NCI-H1417 treated with DMSO at 0.1 percent for 48 hours (cell line): ENCODE data around the gene TRPC5OS.

Experiments used
- DNase-seq: peaks from one replicate; lab custom pipeline; 2025; lab: John Stamatoyannopoulos, UW

The TRPC5OS gene

DNA sequence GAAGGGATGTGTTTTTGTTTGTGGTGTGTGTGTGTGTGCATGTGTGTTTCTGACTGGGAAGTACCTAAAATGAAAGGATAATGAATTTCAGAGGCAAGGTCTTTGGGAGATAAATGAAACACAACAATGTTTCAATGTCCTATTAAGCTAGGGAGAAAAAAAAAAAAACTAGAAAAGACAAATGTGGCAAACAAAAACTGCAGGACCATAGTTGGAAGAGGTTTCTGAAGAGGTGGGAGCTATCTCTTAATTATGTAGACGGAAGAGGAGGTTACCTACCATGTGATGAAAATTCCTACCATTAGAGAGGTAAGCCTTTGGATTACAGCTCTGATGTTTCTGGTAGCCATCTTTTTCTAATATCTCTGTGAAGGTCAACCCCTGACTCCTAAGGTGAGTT, at the start of gene TRPC5OS:
TRPC5OS (plus strand) TSS at position 301 of the 400 bp plus-strand sequence. CDS start 25,669 bp downstream, outside the sequence.
- DNase-seq = no peak

DNA sequence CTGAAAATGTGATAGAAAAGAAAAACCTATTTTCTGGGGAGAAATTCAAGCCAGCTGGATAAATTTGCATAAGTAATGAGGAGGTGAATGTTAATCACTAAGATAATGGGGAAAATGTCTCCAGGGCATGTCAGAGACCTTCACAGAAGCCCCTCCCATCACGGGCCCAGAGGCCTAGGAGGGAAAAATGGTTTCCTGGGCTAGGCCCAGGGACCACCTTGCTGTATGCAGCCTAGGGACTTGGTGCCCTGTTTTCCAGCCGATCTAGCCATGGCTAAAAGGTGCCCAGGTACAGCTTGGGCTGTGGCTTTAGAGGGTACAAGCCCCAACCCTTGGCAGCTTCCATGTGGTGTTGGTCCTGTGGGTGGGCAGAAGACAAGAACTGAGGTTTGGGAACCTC, 46.6 kb upstream of the TRPC5OS start:
- no peak for DNase-seq

DNA sequence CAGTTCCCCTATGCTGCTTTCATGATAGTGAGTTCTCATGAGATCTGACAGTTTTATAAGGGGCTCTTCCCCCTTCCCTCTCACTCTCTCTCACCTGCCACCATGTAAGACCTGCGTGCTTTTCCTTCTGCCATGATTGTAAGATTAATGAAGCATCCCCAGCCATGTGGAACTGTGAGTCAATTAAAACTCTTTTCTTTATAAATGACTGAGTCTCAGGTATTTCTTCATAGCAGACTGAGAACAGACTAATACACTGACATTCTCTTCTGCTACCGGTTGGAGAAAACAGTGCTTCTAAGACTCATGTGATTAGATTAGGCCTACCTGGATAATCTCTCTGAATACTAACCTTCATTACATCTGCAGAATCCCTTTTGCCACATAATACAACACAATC, 45.4 kb upstream of the TRPC5OS start:
- no peak for DNase-seq

DNA sequence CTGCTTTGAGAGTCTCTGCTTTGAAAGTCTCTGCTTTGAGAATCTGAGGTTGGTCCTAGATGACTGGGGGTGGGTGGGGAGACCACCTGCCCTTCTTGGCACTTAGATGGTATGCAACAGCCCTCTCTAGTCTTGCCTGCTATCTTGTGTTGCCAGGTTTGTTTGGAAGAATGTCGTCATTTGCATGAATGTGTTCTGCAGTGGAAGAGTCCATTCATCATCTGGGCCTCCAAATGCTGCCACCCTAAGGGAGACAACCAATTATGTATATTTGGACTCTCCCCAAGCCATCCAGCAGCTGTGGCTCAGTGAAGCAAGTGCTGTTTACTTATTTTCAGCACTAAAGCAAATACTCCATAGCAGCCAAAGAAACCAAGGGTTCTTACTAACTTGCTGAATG, 44.6 kb upstream of the TRPC5OS start:
- no peak for DNase-seq

DNA sequence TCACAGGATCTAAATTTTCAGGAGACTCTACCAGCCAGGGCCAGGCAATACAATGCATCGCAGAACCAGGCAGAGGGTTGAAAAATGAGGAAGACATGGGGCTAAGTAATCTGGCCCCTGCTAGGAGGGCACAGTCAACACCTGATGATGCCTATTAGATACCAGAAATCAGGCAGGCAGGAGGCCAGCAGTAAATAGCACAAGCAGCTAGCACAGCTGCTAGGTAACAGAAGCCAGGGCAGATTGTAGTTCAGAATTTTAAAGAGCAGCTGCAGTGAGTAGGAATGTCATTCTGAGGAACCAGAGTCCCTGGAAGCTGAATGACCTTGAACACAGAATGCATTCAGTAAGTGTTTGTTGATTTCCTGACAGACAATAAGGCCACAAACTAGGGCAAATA, 38.8 kb upstream of the TRPC5OS start:
- no peak for DNase-seq

DNA sequence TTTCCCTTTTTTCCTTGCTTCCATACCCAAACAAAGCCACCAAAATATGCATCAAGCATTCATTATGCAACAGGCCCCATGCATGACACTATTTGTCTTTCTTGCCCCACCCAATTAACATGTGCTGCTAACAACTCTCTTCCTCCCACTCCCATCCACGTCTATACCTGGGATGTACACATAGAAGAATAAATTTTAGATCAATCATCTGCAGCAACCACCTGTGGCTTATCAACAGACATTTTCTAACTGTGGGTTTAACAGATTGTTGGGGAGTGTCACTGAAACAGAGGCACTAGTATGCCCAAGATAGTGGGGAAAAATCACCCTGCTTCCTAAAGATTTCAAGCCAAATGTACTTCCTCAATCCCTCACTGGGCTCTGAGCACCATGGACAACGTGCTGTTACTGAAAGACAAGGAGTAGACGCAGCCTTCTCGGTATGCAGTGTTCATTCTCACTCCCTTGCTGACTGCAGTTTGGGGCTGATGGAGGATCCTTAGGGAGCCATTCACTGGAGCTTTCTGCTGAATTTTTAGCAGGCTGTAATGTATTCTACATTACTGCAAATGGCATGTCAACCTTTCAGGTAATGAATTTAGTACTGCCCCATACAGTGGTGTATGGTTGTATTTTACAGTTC, 28.4 kb upstream of the TRPC5OS start:
- no peak for DNase-seq

DNA sequence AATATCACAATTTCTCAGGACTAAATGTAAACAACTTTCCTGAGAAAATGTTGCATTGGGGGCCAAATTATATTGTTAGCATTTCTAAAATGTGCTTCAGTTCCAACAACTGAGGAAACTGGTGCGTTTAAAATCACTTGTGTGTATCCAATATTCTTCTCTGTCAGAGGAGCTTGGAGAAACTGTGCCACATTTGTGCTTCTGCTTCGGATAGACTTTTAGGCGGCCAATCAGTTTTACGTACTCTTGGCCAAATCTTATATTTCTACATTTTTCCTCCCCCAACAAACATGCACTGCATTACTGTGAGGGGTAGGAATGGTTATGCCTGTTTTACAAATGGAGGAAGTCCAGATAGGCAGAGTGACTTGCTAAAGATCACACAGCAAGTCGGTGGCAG, 27.4 kb upstream of the TRPC5OS start:
- DNase-seq = no peak

DNA sequence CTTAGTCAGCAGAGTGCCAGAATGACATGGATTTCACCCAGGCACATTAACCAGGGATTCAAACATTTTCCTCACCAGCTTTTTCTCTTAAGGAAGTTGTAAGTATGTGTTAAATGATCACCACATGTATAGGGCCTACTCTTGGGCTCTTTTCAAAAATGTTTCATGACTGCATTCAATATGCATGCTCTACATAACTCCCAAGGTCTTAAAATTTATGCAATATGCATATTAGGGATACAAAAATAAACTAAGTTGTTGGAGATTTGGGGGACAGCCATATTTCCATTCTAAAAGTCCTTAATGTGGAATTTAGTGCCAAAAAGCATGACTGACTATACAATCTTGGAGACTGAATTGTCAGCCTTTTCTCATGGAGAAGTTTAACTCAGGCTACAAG, 25.0 kb upstream of the TRPC5OS start:
- no peak for DNase-seq

DNA sequence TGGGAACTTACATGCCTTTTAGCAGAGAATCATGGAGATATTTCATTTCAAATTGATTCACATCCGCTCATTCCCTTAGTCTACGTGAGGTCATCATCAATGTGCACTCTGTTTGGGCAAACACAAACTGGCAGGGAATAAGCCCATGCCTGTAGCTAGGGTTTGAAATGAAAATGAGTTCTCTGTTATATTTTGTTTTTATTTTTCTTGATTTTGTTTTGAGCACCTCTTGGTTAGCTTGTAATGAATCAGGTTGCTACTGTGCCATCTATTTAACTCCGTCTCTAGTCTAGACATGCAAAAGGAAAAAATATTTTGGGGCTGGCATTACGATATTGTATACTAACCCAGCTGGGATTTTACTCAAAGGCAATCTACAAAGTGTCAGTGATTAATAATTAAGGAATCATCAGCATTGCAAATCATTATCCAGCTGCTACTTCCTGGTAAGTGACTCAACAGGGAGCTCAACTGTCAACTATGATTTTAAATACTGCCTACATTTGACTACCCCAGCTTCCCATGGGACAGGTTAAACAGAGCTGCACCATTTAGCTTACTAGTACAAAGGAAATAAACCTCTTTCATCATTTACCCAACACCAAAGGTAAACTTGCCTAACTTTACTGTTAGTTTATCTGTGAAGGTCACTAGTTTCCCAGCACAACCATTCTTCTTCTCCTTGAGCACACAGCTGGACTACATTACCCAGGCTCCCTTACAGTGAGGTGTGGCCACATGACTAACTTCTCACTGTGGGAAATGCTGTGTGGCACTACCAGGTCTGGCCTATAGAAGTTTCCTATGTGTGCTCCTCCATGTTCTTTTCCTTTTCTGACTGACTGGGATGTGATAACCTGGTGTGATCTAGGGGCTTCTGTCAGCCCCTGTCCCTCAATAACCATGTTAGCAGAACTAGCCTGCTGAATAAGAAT, 21.2 kb upstream of the TRPC5OS start:
- DNase-seq = no peak

DNA sequence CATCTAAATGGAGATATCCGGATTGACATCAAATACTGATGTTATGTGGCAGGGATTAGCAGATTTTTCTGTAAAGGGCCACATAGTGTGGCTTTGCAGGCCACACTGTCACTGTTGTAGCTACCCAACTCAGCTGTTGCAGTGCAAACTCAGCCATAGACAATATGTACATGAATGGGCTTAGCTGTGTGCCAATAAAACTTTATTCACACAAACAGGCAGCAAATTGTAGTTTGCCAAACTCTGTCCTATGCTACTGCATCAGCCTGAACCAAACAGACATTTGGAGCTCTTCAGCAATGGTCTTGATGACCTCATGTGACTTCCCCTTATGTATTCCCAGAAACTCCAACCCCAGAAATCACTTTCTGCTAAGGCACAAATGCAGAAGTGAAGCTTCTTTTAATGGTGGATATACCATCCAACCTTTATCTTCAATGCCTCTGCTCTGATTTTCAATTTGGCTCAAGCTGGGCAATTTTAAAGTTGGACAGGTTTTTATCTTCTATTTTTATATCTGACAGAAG, 18.4 kb upstream of the TRPC5OS start:
- DNase-seq = no peak

DNA sequence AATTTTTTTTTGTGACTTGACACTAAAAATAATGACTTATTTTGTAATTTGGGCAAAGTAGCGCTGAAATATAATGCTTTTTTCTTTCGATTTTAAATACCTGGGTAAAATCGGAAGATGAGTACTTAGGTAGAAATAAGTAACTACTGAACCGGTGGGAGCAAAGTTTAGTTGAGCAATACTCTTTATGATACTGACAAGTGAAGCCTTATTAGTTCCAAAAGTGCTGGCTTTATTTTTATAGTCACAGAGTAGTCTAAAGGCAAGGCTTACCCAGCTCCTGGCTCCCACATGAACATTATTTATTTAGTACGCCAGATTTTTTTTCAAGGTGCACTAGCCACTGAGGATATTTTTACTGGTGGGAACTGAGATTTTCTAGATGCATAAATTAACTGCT, 14.4 kb upstream of the TRPC5OS start:
- DNase-seq = no peak

DNA sequence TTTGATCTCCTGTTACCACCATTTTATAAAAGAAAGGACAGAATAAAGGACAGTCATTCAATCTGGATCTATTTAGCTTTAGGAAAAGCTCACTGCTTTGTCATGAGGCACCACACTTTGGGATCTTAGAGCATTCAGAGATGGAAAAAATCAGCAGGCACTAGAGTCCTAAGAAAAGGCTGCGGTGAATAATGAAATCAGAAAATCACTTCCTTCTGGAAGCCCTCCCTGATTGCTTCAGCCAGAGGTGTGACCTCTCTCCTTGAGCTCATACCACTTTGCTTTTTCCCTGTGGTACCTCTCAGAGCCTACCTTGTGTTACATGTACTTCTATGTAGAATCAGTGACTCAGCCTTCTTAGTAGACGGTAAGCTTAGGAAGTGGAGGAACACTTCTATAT, 8.7 kb upstream of the TRPC5OS start:
- DNase-seq = no peak

DNA sequence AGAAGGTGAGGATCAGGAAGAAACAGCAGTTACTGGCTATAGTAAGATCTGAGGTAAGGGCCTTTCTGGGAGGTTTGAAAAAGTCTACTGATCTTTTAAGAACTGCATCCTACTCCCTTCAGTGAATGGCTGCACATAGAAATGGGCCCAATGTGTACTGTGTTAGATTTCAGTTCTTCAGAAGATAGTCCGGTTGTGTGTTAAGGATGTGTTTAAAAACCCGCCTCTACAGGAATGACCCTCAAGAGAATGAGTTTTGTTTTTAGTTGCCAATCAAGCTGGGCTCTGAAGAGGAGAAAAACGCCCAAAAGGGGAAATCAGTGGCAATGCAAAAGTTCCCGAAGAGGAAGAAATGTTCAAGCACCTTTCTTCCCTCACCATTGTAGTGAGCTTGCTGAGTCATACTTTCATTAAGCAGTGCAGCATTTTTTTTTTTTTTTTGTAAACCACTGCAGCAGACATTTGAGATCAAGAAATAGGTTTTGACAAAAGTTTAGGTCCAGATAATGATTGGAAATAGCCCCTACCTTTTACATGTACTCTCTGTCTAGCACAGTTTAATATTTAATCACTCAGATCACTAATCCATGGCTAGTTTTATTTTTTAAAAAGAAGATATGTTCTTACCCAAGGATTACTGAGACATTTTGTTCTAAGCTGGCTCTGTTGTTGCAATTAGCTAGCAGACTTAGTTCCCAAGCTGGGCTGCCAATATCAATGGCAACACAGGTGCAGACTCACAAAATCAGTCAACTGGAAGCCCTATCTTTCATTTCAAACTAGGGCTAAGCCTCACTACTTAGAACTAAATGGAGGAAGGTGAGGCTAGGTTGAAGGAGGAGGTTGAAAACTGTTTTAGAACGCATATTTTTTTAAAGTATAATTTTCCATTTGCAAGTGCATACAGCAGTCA, 7.0 kb upstream of the TRPC5OS start:
- DNase-seq = no peak

DNA sequence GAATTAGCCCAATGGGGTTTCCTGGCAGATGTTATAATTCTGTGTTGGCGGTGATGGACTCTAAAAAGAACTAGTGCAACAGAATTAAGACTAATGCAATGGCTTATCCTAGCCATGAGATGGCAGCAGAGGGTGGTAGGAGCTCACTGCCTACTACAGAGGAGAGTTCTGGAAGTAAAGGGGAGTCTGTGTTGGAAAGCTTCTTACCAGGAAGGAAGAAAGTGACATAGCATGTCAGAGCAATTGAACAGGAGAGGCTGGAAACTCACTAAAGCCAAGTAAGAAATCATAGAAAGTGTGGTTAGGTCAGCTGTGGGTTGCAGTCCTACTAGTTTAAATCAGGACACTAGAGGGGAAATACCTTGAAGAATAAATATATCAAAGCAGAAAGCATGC, 6.3 kb upstream of the TRPC5OS start:
- DNase-seq = peak; percentile 4

DNA sequence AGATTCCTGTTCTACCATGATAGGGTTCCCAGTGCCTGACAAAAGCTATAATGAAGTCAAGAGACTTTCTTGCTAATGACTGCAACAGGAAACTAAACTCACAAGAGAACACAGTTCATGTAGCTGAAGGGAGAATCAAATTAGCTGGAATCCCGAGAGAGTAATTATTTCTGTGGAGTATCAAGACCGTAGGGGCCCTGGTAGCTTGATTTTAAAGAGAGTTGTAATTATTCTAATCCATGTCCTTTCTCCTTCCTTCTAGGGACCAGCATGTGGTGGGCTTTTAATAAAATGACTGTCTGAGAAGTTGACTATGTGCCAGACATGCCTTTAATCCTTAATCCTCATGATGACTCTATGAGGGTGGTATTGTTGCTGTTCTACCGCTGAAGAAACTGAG, 1.7 kb upstream of the TRPC5OS start:
- DNase-seq = no peak

DNA sequence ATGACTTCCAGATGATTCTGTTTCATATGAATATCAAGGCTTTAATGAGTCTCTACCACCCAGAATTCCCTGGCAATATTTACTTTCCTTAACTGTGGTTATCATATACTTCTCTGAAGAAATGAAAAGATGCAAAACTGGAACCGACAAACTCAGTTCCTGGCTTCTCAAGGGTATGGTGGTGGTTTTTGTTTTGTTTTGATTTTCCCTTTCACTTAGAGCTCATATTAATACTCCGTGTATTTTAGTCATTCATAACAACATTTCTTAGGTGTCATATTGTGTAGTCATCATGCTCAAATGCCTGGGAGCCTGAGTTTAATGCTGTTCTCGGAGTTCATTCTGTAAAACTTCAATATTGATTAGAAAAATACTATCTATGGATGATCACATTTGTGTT, 665 bp downstream of the TRPC5OS start:
- no peak for DNase-seq

DNA sequence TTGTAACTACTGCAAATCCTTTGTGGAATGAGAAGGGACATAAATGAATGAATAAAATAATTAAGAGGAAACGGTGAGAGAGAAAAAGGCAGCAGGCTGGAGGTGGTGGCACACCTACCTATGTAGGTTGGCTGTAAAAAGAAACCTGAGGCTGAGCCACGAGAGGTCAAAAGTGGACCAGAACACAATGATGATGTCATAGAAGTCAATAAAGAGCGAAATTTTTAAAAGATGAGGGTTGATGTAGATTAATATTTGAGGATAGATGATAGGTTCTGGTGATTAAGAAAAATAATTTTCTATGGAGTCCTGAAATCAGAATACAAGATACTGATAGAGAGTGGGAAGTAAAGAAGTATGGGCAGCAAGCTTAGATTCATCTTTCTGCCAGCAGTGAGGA, 1.7 kb downstream of the TRPC5OS start:
- no peak for DNase-seq

DNA sequence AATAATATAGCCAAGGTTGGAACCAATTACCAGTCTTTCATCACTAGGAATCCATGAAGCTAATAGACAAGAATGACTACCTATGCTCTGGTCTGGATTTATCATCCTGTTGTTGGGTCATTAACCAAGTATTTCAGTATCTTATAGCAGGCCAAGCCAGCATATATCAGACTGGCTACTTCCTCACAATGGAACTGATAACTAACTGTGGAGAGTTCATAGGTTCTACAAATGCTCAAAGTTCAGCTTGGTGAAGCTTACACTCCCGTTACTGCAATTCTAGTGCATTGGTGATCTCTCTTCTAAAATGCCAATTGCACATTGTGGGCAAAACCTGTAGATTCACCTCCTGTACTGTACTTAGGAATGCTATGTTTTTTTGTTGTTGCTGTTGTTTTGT, 4.8 kb downstream of the TRPC5OS start:
- DNase-seq = no peak

DNA sequence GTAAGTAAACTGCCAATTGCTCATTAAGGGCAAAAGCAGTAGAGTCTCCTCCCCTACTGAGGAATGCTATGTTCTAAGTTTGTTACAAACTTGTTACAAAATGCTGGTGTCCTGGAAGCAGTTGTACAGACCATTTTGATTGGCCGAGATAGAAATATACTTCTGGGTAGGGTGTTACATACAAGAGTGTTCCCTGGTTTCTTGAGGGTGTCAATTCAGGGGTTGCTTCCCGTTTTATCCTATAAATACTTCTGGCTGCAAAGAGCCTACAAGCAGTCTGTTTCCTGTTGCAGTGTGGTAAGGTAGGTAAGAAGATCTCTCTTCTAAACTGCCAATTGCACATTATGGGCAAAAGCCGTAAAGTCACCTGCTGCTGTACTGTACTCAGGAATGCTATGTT, 5.7 kb downstream of the TRPC5OS start:
- DNase-seq = no peak

DNA sequence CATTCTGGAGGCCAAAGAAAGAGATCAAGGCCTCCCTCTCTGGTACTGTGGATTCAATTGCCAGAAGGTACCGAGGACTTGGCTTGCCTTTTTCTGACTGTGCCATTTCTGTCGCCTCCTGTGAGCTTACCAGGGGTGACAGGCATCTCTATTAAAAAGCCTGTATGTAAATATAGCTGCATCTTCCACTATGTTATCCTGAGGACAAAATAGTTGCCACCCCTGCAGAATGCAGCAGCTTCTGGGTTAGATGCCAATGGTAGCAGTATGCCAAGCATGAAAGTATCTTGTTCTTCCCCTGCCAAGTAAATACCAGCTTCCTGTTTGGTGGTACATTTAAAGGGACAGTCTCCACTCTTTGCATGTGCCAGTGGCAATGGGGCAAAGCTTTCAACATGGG, 10.7 kb downstream of the TRPC5OS start:
- DNase-seq = no peak

DNA sequence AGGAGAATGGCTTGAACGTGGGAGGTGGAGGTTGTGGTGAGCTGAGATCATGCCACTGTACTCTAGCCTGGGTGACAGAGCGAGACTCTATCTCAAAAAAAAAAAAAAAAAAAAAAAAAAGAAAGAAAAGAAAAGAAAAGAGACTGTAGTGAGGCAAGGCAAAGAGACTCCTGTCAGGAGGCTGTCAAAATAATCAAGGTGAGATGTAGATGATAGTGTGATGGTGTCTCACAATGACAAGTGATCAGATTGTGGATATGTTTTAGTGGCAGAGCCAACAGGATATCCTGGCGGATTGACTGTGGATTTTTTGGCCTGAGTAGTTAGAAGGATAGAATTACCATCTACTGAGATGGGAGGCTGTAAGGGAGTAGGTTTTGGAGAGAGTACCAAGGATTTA, 12.6 kb downstream of the TRPC5OS start:
- no peak for DNase-seq

DNA sequence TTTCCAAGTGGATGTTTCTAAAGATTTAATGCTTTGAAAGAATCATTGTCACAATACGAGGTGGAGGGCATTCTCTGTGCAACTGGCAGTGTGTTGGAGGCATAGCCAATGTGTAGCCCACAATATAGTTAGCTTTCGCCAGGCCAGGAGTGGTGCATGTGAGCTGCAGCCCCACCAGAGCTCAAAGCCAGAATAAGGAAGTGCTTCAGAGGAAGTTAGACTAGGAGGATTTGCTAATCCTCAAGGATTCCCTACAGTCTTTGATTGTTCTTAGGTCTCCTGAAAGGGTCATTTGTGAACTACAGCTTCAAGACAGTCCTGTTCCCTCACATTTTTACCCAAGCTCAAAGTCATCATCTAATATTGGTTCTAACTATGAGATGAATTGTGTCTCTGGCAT, 16.4 kb downstream of the TRPC5OS start:
- DNase-seq = no peak
